ENCODE results near the gene ALDOA.

DNA sequence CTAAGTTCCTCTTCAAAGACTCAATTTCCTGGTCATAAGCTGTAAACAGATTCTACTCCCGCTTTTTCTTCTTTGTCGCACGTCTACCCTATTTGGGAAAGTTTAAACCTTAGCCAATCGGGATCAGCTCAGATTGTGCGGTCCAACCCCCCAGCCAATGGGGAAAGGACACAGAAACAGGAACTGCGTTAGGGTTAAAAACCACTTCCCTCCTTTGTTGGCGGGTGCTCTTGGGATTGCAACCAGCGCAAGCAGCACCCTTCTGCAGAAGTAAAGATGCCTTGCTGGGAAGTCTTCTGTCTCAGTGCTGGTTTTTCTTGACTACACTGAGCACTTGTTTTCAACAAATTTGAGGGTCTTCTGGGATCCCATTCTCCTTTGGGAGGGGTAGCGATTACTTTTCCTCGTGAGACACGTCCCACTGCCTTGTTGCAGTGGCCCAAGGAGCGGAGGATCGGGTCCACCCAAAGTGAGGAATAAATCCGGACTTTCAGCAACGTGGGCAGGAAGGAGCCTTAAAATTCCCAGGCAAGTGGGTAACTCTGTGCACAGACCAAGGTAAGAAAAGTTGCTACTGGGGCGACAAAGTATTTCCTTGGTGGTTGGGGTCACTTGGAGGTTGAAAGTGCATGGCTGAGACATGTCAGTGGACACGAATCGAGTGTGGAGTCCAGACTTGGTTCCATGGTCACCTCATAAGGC is 31.5 kb downstream of the ALDOA start:
- TF ChIP-seq POLR2A (IDR thresholded peaks at IDR 0.05), result no peak
- TF ChIP-seq, protein P1, sequence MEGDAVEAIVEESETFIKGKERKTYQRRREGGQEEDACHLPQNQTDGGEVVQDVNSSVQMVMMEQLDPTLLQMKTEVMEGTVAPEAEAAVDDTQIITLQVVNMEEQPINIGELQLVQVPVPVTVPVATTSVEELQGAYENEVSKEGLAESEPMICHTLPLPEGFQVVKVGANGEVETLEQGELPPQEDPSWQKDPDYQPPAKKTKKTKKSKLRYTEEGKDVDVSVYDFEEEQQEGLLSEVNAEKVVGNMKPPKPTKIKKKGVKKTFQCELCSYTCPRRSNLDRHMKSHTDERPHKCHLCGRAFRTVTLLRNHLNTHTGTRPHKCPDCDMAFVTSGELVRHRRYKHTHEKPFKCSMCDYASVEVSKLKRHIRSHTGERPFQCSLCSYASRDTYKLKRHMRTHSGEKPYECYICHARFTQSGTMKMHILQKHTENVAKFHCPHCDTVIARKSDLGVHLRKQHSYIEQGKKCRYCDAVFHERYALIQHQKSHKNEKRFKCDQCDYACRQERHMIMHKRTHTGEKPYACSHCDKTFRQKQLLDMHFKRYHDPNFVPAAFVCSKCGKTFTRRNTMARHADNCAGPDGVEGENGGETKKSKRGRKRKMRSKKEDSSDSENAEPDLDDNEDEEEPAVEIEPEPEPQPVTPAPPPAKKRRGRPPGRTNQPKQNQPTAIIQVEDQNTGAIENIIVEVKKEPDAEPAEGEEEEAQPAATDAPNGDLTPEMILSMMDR (IDR thresholded peaks at IDR 0.05), result no peak

Data from Peyer's patch (tissue), 4 donors.